ENCODE data around the gene TPRX2. TPM values are rescaled to one million over a fixed set of nuclear protein-coding genes. Genes with fewer than 3 reads are reported as not detected.

TPRX2 gene
- total RNA-seq (2014; rRNA removed; shearing (Covaris generic)), result not detected in 2 replicates

GRCh38 chr19:47858646-47859285, at the start of gene TPRX2:
Gene TPRX2, plus strand, starts transcription at chr19:47859235. Its CDS starts 12 bp downstream, at chr19:47859247.

GRCh38 chr19:47821460-47822020, 37.5 kb upstream of the TPRX2 start, which contains the start of gene CRX:
Gene CRX, plus strand, starts transcription at chr19:47821937. Its CDS starts 12,507 bp downstream, at chr19:47834444.

GRCh38 chr19:47886010-47886559, 27.1 kb downstream of the TPRX2 start, which contains the start of gene SULT2A1:
Gene SULT2A1, minus strand, starts transcription at chr19:47886315. Its CDS starts 58 bp downstream, at chr19:47886257.

Other genes with a start within 250 kb of the TPRX2 start
- 22.9 and 33.2 TPM in 2 replicates for gene EHD2, start 145.8 kb upstream of the TPRX2 start, total RNA-seq (2014; rRNA removed; shearing (Covaris generic))
- gene NOP53, start 113.7 kb upstream of the TPRX2 start, total RNA-seq (2014; rRNA removed; shearing (Covaris generic)), result 189 and 244 TPM in 2 replicates
- gene SELENOW, start 80.5 kb upstream of the TPRX2 start, total RNA-seq (2014; rRNA removed; shearing (Covaris generic)), result 264 and 283 TPM in 2 replicates
- gene TPRX1, start 54.7 kb upstream of the TPRX2 start, total RNA-seq (2014; rRNA removed; shearing (Covaris generic)), result not detected in 2 replicates
- not detected in 2 replicates for gene CRX, start 37.3 kb upstream of the TPRX2 start, total RNA-seq (2014; rRNA removed; shearing (Covaris generic))
- not detected in 2 replicates for gene SULT2A1, start 27.1 kb downstream of the TPRX2 start, total RNA-seq (2014; rRNA removed; shearing (Covaris generic))
- gene BSPH1, start 132.9 kb downstream of the TPRX2 start, total RNA-seq (2014; rRNA removed; shearing (Covaris generic)), result not detected in 2 replicates
- gene ELSPBP1, start 135.4 kb downstream of the TPRX2 start, total RNA-seq (2014; rRNA removed; shearing (Covaris generic)), result not detected in 2 replicates
- gene CABP5, start 184.8 kb downstream of the TPRX2 start, total RNA-seq (2014; rRNA removed; shearing (Covaris generic)), result not detected in 2 replicates